HepG2 (cell line): ENCODE measurements around the gene DST. TPM values are rescaled to one million over a fixed set of nuclear protein-coding genes. Genes with fewer than 3 reads are reported as not detected.
A peak's percentile ranks its signal among the peaks of the same experiment; 100 is the strongest.

Experiments used
- ADNP ChIP-seq: sonication (generic); formaldehyde crosslinking; IDR thresholded peaks from 2 replicates; pipeline ENCODE4 v1.4.0; 2020; ENCODE audit warnings: missing genetic modification reagents
- BRD4 ChIP-seq: sonication (generic); formaldehyde crosslinking; IDR thresholded peaks from 2 replicates; pipeline ENCODE4 v1.4.0; 2020; ENCODE audit warnings: missing genetic modification reagents
- EP300 ChIP-seq, 3 experiments: sonication (generic) in 1 of 3; formaldehyde crosslinking in 1 of 3; IDR thresholded peaks; 2 replicates each; pipeline versions ENCODE4 v1.5.1 to v1.6.1; 2011 to 2020; ENCODE audit warnings: low read depth in 2 of 3, low read length in 2 of 3, borderline replicate concordance in 1 of 3, improper control_type of control experiment in 1 of 3, mild to moderate bottlenecking in 1 of 3, missing genetic modification reagents in 1 of 3, moderate library complexity in 1 of 3
- GPN1 ChIP-seq: sonication (generic); formaldehyde crosslinking; IDR thresholded peaks from 2 replicates; pipeline ENCODE4 v1.5.1; 2020; ENCODE audit warnings: missing genetic modification reagents, borderline replicate concordance
- HOXA5 ChIP-seq: sonication (generic); formaldehyde crosslinking; IDR thresholded peaks from 2 replicates; pipeline ENCODE4 v1.4.0; 2020; ENCODE audit warnings: missing genetic modification reagents
- KDM2A ChIP-seq: sonication (generic); formaldehyde crosslinking; IDR thresholded peaks from 2 replicates; pipeline ENCODE4 v1.4.0; 2020; ENCODE audit warnings: low read depth, missing genetic modification reagents, borderline replicate concordance
- KLF9 ChIP-seq: IDR thresholded peaks from 2 replicates; pipeline ENCODE4 v1.6.1; 2016; ENCODE audit warnings: low read depth
- MAFG ChIP-seq: sonication (generic); formaldehyde crosslinking; IDR thresholded peaks from 2 replicates; pipeline ENCODE4 v1.5.1; 2020; ENCODE audit warnings: mild to moderate bottlenecking, missing genetic modification reagents
- RFX1 ChIP-seq: fragments of 450-650 bp; IDR thresholded peaks from 2 replicates; pipeline ENCODE4 v1.6.1; 2017
- SAP130 ChIP-seq: IDR thresholded peaks from 2 replicates; pipeline ENCODE4 v1.6.1; 2016; ENCODE audit warnings: low read depth
- SIX4 ChIP-seq: sonication (generic); formaldehyde crosslinking; IDR thresholded peaks from 2 replicates; pipeline ENCODE4 v1.4.0; 2020; ENCODE audit warnings: missing genetic modification reagents
- SMAD9 ChIP-seq: sonication (generic); formaldehyde crosslinking; IDR thresholded peaks from 2 replicates; pipeline ENCODE4 v1.5.1; 2020; ENCODE audit warnings: mild to moderate bottlenecking, missing genetic modification reagents
- SMARCE1 ChIP-seq: fragments of 450-650 bp; IDR thresholded peaks from 2 replicates; pipeline ENCODE4 v1.6.1; 2017; ENCODE audit warnings: borderline replicate concordance
- TEAD3 ChIP-seq: optimal IDR thresholded peaks from 2 replicates; pipeline ENCODE3; 2016; ENCODE audit warnings: borderline replicate concordance
- TRIM24 ChIP-seq: sonication (generic); formaldehyde crosslinking; IDR thresholded peaks from 2 replicates; pipeline ENCODE4 v1.8.0; 2022; ENCODE audit warnings: mild to moderate bottlenecking, missing genetic modification reagents
- TSC22D2 ChIP-seq: sonication (generic); formaldehyde crosslinking; IDR thresholded peaks from 2 replicates; pipeline ENCODE4 v1.5.1; 2020; ENCODE audit warnings: missing genetic modification reagents, mild to moderate bottlenecking, borderline replicate concordance
- ZMYM3 ChIP-seq: sonication (generic); formaldehyde crosslinking; IDR thresholded peaks from 2 replicates; pipeline ENCODE4 v1.5.1; 2020; ENCODE audit warnings: mild to moderate bottlenecking, missing genetic modification reagents
- ZNF101 ChIP-seq: sonication (generic); formaldehyde crosslinking; IDR thresholded peaks from 2 replicates; pipeline ENCODE4 v1.4.0; 2020; ENCODE audit warnings: mild to moderate bottlenecking, low read depth, missing genetic modification reagents, borderline replicate concordance
- ZNF282 ChIP-seq: fragments of 450-650 bp; IDR thresholded peaks from 2 replicates; pipeline ENCODE4 v1.6.1; 2018; ENCODE audit not compliant: partially characterized antibody
- ZNF577 ChIP-seq: sonication (generic); formaldehyde crosslinking; IDR thresholded peaks from 2 replicates; pipeline ENCODE4 v1.4.0; 2020; ENCODE audit warnings: mild to moderate bottlenecking, low read depth, missing genetic modification reagents, borderline replicate concordance
- ZNF589 ChIP-seq: sonication (generic); formaldehyde crosslinking; conservative IDR thresholded peaks from 2 replicates; pipeline ENCODE4 v1.8.0; 2022; ENCODE audit warnings: mild to moderate bottlenecking, moderate library complexity, missing genetic modification reagents
- polyA plus RNA-seq, 8 experiments: library from polyadenylated mRNA; depleted of rRNA in 3 of 8; stranded (reverse) in 7 of 8; unstranded in 1 of 8; fragments of >200 nt; fragmentation: Illumina TruSeq in 4 of 8; extraction: Trizol in 4 of 8; gene quantifications; 2 replicates each; pipeline versions ENCODE4 v1.2.1 to v1.2.3, GENCODE V29; 2011 to 2016; ENCODE audit warnings: low read depth in 4 of 8, missing spikeins in 1 of 8, mixed read lengths in 1 of 8; ENCODE audit not compliant: insufficient read depth in 1 of 8
- total RNA-seq, 5 experiments: library from RNA; depleted of rRNA; stranded (reverse); fragments of >200 nt; fragmentation: Illumina TruSeq; extraction: Trizol; gene quantifications; 2 replicates each; pipeline ENCODE4 v1.2.3, GENCODE V29; 2016; ENCODE audit warnings: low read depth in 1 of 5
- TF ChIP-seq, protein P1 (sequence below): sonication (generic); formaldehyde crosslinking; IDR thresholded peaks from 2 replicates; pipeline ENCODE4 v1.5.0; 2020; ENCODE audit warnings: mild to moderate bottlenecking, missing genetic modification reagents
- TF ChIP-seq, protein P2 (sequence below): sonication (generic); formaldehyde crosslinking; IDR thresholded peaks from 2 replicates; pipeline ENCODE4 v1.5.0; 2020; ENCODE audit warnings: mild to moderate bottlenecking, missing genetic modification reagents
- TF ChIP-seq, protein P3 (sequence below): sonication (generic); formaldehyde crosslinking; IDR thresholded peaks from 2 replicates; pipeline ENCODE4 v1.4.0; 2020; ENCODE audit warnings: low read depth, missing genetic modification reagents

DST gene
- total and polyA plus RNA-seq, 2 of the 13 experiments (the other 11 are each of a cell fraction or from before 2014, with no cell fraction given), result 64.4 to 89.0 TPM

DNA sequence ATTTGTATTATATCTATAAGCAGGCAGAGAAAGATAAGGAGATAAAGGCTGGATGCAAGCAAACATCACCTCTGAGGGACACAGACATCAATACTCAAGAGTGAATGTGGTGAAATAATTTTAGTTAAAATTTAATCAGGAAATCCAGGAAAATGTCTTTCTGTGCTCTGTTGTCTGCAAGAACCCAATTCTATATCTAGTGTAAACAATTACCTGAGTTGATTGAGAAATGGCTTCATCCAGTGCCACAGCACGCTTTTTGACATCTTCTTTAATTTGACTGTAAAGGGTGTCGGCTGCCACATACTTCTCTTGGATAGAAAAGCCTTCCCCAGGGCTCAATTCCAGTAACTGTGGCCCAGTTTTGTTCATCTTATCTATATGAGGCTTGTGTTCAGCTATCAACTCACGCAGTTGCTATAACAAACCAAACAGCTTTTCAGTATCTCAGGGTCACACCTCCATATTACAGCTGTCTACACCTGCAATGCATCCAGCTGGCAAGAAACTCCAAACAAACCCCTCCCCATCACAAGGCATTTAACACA lies 131.6 kb downstream of the DST start (continued):
- 0 out of 2 replicates have a peak, but pooled peaks have one; percentile 37 for TF ChIP-seq SIX4
- no peak for TF ChIP-seq ZNF282
- TF ChIP-seq ZNF577, result no peak
- TF ChIP-seq MAFG (CRISPR knock-in tag), result no peak
- no peak for TF ChIP-seq TEAD3 (CRISPR knock-in tag)
- TF ChIP-seq SMAD9, result no peak
- TF ChIP-seq ADNP (CRISPR knock-in tag), result no peak
- no peak for TF ChIP-seq ZNF589
- no peak for TF ChIP-seq GPN1 (CRISPR knock-in tag)
- no peak for TF ChIP-seq SMARCE1
- TF ChIP-seq KLF9, result no peak
- TF ChIP-seq, protein P1, sequence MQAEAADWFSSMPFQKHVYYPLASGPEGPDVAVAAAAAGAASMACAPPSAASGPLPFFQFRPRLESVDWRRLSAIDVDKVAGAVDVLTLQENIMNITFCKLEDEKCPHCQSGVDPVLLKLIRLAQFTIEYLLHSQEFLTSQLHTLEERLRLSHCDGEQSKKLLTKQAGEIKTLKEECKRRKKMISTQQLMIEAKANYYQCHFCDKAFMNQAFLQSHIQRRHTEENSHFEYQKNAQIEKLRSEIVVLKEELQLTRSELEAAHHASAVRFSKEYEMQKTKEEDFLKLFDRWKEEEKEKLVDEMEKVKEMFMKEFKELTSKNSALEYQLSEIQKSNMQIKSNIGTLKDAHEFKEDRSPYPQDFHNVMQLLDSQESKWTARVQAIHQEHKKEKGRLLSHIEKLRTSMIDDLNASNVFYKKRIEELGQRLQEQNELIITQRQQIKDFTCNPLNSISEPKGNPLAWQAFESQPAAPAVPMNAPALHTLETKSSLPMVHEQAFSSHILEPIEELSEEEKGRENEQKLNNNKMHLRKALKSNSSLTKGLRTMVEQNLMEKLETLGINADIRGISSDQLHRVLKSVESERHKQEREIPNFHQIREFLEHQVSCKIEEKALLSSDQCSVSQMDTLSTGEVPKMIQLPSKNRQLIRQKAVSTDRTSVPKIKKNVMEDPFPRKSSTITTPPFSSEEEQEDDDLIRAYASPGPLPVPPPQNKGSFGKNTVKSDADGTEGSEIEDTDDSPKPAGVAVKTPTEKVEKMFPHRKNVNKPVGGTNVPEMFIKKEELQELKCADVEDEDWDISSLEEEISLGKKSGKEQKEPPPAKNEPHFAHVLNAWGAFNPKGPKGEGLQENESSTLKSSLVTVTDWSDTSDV (CRISPR knock-in tag), result no peak
- TF ChIP-seq RFX1, result no peak
- TF ChIP-seq ZMYM3, result no peak
- TF ChIP-seq, protein P2, sequence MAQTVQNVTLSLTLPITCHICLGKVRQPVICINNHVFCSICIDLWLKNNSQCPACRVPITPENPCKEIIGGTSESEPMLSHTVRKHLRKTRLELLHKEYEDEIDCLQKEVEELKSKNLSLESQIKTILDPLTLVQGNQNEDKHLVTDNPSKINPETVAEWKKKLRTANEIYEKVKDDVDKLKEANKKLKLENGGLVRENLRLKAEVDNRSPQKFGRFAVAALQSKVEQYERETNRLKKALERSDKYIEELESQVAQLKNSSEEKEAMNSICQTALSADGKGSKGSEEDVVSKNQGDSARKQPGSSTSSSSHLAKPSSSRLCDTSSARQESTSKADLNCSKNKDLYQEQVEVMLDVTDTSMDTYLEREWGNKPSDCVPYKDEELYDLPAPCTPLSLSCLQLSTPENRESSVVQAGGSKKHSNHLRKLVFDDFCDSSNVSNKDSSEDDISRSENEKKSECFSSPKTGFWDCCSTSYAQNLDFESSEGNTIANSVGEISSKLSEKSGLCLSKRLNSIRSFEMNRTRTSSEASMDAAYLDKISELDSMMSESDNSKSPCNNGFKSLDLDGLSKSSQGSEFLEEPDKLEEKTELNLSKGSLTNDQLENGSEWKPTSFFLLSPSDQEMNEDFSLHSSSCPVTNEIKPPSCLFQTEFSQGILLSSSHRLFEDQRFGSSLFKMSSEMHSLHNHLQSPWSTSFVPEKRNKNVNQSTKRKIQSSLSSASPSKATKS (CRISPR knock-in tag), result no peak
- no peak for TF ChIP-seq HOXA5 (CRISPR knock-in tag)
- TF ChIP-seq SAP130 (CRISPR knock-in tag), result peak; percentile 37
- TF ChIP-seq TRIM24 (CRISPR knock-in tag), result no peak
- TF ChIP-seq, protein P3, sequence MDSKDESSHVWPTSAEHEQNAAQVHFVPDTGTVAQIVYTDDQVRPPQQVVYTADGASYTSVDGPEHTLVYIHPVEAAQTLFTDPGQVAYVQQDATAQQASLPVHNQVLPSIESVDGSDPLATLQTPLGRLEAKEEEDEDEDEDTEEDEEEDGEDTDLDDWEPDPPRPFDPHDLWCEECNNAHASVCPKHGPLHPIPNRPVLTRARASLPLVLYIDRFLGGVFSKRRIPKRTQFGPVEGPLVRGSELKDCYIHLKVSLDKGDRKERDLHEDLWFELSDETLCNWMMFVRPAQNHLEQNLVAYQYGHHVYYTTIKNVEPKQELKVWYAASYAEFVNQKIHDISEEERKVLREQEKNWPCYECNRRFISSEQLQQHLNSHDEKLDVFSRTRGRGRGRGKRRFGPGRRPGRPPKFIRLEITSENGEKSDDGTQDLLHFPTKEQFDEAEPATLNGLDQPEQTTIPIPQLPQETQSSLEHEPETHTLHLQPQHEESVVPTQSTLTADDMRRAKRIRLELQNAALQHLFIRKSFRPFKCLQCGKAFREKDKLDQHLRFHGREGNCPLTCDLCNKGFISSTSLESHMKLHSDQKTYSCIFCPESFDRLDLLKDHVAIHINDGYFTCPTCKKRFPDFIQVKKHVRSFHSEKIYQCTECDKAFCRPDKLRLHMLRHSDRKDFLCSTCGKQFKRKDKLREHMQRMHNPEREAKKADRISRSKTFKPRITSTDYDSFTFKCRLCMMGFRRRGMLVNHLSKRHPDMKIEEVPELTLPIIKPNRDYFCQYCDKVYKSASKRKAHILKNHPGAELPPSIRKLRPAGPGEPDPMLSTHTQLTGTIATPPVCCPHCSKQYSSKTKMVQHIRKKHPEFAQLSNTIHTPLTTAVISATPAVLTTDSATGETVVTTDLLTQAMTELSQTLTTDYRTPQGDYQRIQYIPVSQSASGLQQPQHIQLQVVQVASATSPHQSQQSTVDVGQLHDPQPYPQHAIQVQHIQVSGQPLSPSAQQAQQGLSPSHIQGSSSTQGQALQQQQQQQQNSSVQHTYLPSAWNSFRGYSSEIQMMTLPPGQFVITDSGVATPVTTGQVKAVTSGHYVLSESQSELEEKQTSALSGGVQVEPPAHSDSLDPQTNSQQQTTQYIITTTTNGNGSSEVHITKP (CRISPR knock-in tag), result no peak
- TF ChIP-seq BRD4 (CRISPR knock-in tag), result no peak
- no peak for TF ChIP-seq TSC22D2 (CRISPR knock-in tag)
- peak in 1 of 2 experiments; percentile 79; a peak in 2 of 4 replicates for TF ChIP-seq EP300 (IDR thresholded peaks at IDR 0.05; ENCODE audit: low read depth in 2 of 2, low read length in 2 of 2)
- no peak for TF ChIP-seq EP300 (CRISPR knock-in tag; IDR thresholded peaks at IDR 0.05; ENCODE audit: borderline replicate concordance)
- no peak for TF ChIP-seq ZNF101 (CRISPR knock-in tag)
- no peak for TF ChIP-seq KDM2A (CRISPR knock-in tag)
